Subcutaneous abdominal adipose tissue (tissue), 5 donors: ENCODE results near the gene ZNF408.
"Not testable (repeated sequence)": the region's sequence is repeated elsewhere in the genome, so short reads cannot be mapped to it uniquely, and the experiment has no call there.

Experiments
- H3K27ac ChIP-seq: one replicate; pipeline ENCODE4 v1.7.0; 2013; ENCODE audit warnings: low read depth, mild to moderate bottlenecking, inconsistent platforms, low read length, moderate library complexity
- H3K27me3 ChIP-seq, 5 donors: one replicate each; pipeline ENCODE4 v1.7.0; 2013; ENCODE audit warnings: low read length in 5 of 5, inconsistent platforms in 1 of 5; ENCODE audit not compliant: control insufficient read depth in 5 of 5, insufficient read depth in 4 of 5
- H3K36me3 ChIP-seq, 5 donors: one replicate each; pipeline ENCODE4 v1.7.0; 2013; ENCODE audit warnings: low read length in 5 of 5; ENCODE audit not compliant: control insufficient read depth in 5 of 5, insufficient read depth in 5 of 5
- H3K4me1 ChIP-seq, 5 donors: one replicate each; pipeline ENCODE4 v1.7.0; 2013; ENCODE audit warnings: low read length in 5 of 5, mild to moderate bottlenecking in 3 of 5, moderate library complexity in 1 of 5; ENCODE audit not compliant: control insufficient read depth in 5 of 5, insufficient read depth in 5 of 5
- H3K4me3 ChIP-seq, 5 donors: one replicate each; pipeline ENCODE4 v1.7.0; 2013; ENCODE audit warnings: low read length in 5 of 5, low read depth in 1 of 5
- H3K9ac ChIP-seq, 5 donors: one replicate each; pipeline ENCODE4 v1.7.0; 2013; ENCODE audit warnings: low read length in 5 of 5, mild to moderate bottlenecking in 4 of 5, moderate library complexity in 3 of 5
- H3K9me3 ChIP-seq, 5 donors: one replicate each; pipeline ENCODE4 v1.7.0; 2013; ENCODE audit warnings: low read length in 5 of 5; ENCODE audit not compliant: control insufficient read depth in 5 of 5
- donor health status: healthy.
- donor health status: healthy.
- donor health status: healthy.
- donor health status: healthy.
- donor health status: healthy.

The ZNF408 gene

GRCh38 chr11:46710821-46711269 is 10.0 kb downstream of the ZNF408 start:
- Histone ChIP-seq H3K27me3 (no peaks in the 10 kb centered on the region), H3K9ac (no peak overlapping the region), H3K36me3 (peaks cover under 1 to 17% (median 15%) of the 10 kb centered on the region in 5 donors), H3K9me3 (no peaks in the 10 kb centered on the region), H3K27ac (peak overlapping the region; percentile 68), H3K4me1 (peaks cover 0 to 2% (median 0%) of the 10 kb centered on the region in 5 donors), H3K4me3 (no peak overlapping the region)

- Histone ChIP-seq H3K27me3 (no peaks in the 10 kb centered on the region), H3K27ac (peak overlapping the region; percentile 68), H3K9ac (no peak overlapping the region), H3K36me3 (peaks cover 0 to 13% (median 10%) of the 10 kb centered on the region in 5 donors), H3K4me1 (peaks cover 0 to 2% (median 0%) of the 10 kb centered on the region in 5 donors), H3K4me3 (no peak overlapping the region), H3K9me3 (no peaks in the 10 kb centered on the region)
These were observed 10.5 kb downstream of the ZNF408 start for GRCh38 chr11:46711303-46711702.

GRCh38 chr11:46712874-46713576 is 12.2 kb downstream of the ZNF408 start:
- Histone ChIP-seq H3K27ac (no peak overlapping the region), H3K4me1 (peaks cover 0 to 3% (median 1%) of the 10 kb centered on the region in 5 donors), H3K27me3 (no peaks in the 10 kb centered on the region), H3K9me3 (no peaks in the 10 kb centered on the region), H3K4me3 (no peak overlapping the region), H3K36me3 (no peaks in the 10 kb centered on the region), H3K9ac (no peak overlapping the region)

GRCh38 chr11:46717825-46718154 is 17.0 kb downstream of the ZNF408 start:
- not testable (repeated sequence) for H3K9ac ChIP-seq, H3K9me3 ChIP-seq, H3K27me3 ChIP-seq, H3K36me3 ChIP-seq, H3K4me3 ChIP-seq, H3K27ac ChIP-seq, H3K4me1 ChIP-seq

- Histone ChIP-seq H3K9ac (no peak overlapping the region), H3K4me1 (peaks cover 0 to 6% (median 5%) of the 10 kb centered on the region in 5 donors), H3K36me3 (no peaks in the 10 kb centered on the region), H3K27me3 (no peaks in the 10 kb centered on the region), H3K4me3 (no peak overlapping the region), H3K27ac (no peak overlapping the region), H3K9me3 (no peaks in the 10 kb centered on the region)
These were observed 17.6 kb downstream of the ZNF408 start for GRCh38 chr11:46718155-46719019.

- H3K27me3 ChIP-seq = no peaks in the 10 kb centered on the region
- H3K4me1 ChIP-seq = peaks cover 0 to 6% (median 5%) of the 10 kb centered on the region in 5 donors
- no peak within 1 kb of the TSS for H3K27ac ChIP-seq
- no peak within 1 kb of the TSS for H3K9ac ChIP-seq
- no peaks in the 10 kb centered on the region for H3K9me3 ChIP-seq
- no peak within 1 kb of the TSS for H3K4me3 ChIP-seq
- no peaks in the 10 kb centered on the region for H3K36me3 ChIP-seq
These were observed 18.3 kb downstream of the ZNF408 start, which contains the start of gene F2 for GRCh38 chr11:46719048-46719542. TSS of gene F2 (plus strand) at chr11:46719213. CDS start at chr11:46719236, 23 bp downstream.

- Histone ChIP-seq H3K9ac (no peak overlapping the region), H3K27ac (no peak overlapping the region), H3K4me1 (peaks cover 0 to 6% (median 5%) of the 10 kb centered on the region in 5 donors), H3K36me3 (no peaks in the 10 kb centered on the region), H3K9me3 (no peaks in the 10 kb centered on the region), H3K27me3 (no peaks in the 10 kb centered on the region), H3K4me3 (no peak overlapping the region)
These were observed 18.9 kb downstream of the ZNF408 start for GRCh38 chr11:46719543-46720218.

- H3K36me3 ChIP-seq = no peaks in the 10 kb centered on the region
- H3K9ac ChIP-seq = no peak overlapping the region
- no peak overlapping the region for H3K4me3 ChIP-seq
- H3K4me1 ChIP-seq = peaks cover 0 to 6% (median 5%) of the 10 kb centered on the region in 5 donors
- H3K27ac ChIP-seq = no peak overlapping the region
- no peaks in the 10 kb centered on the region for H3K27me3 ChIP-seq
- no peaks in the 10 kb centered on the region for H3K9me3 ChIP-seq
These were observed 20.5 kb downstream of the ZNF408 start for GRCh38 chr11:46721286-46721685.

- Histone ChIP-seq H3K27ac (no peak overlapping the region), H3K9ac (no peak overlapping the region), H3K4me3 (no peak overlapping the region), H3K36me3 (no peaks in the 10 kb centered on the region), H3K9me3 (no peaks in the 10 kb centered on the region), H3K27me3 (no peaks in the 10 kb centered on the region), H3K4me1 (peaks cover 0 to 6% (median 5%) of the 10 kb centered on the region in 5 donors)
These were observed 21.9 kb downstream of the ZNF408 start for GRCh38 chr11:46722566-46723358.
